Neural cell (in vitro differentiated cells): ENCODE results near the gene ELP5. TPM values are rescaled to one million over a fixed set of nuclear protein-coding genes. Genes with fewer than 3 reads are reported as not detected.

Source experiments
- H2AFZ ChIP-seq: fragments of 200-600, 300-800 bp; sonication (generic), shearing (Covaris generic); 2 replicates; pipeline ENCODE4 v1.6.0; 2014; ENCODE audit warnings: low read depth, mild to moderate bottlenecking, antibody characterized with exemption, low read length, moderate library complexity
- H3F3A ChIP-seq: fragments of 200-600 bp; shearing (Covaris generic); 2 replicates; pipeline ENCODE4 v1.6.1; 2016; ENCODE audit warnings: mild to moderate bottlenecking, moderate library complexity, mixed read lengths, antibody characterized with exemption, low read length; ENCODE audit not compliant: insufficient read depth, poor library complexity, severe bottlenecking
- H3K27ac ChIP-seq: fragments of 200-600, 300-800 bp; sonication (generic), shearing (Covaris generic); 2 replicates; pipeline ENCODE4 v1.5.1; 2014; ENCODE audit warnings: mild to moderate bottlenecking, low read length, moderate library complexity
- H3K27me3 ChIP-seq: fragments of 300-800, 200-600 bp; sonication (generic), shearing (Covaris generic); 2 replicates; pipeline ENCODE4 v1.6.0; 2014; ENCODE audit warnings: mild to moderate bottlenecking, low read depth, low read length, moderate library complexity; ENCODE audit not compliant: insufficient read depth
- H3K36me3 ChIP-seq: fragments of 300-800, 200-600 bp; sonication (generic), shearing (Covaris generic); 2 replicates; pipeline ENCODE4 v1.5.1; 2014; ENCODE audit warnings: mild to moderate bottlenecking, antibody characterized with exemption, low read length, moderate library complexity; ENCODE audit not compliant: insufficient read depth
- H3K4me2 ChIP-seq: fragments of 300-800, 200-600 bp; sonication (generic), shearing (Covaris generic); 2 replicates; pipeline ENCODE4 v1.6.0; 2014; ENCODE audit warnings: mild to moderate bottlenecking, low read length
- H3K4me3 ChIP-seq: fragments of 300-800, 200-600 bp; sonication (generic), shearing (Covaris generic); 2 replicates; pipeline ENCODE4 v1.5.1; 2014; ENCODE audit warnings: mild to moderate bottlenecking, low read length, moderate library complexity
- H3K79me2 ChIP-seq: fragments of 200-600 bp; shearing (Covaris generic); replicated peaks from 2 replicates; pipeline ENCODE4 v1.6.0; 2014; ENCODE audit warnings: mild to moderate bottlenecking, low read length, moderate library complexity; ENCODE audit not compliant: insufficient read depth
- H3K9ac ChIP-seq: fragments of 300-800, 200-600 bp; sonication (generic), shearing (Covaris generic); 2 replicates; pipeline ENCODE4 v1.6.1; 2016; ENCODE audit warnings: mild to moderate bottlenecking, low read length, mixed read lengths
- H3K9me2 ChIP-seq: fragments of 200-600 bp; shearing (Covaris generic); 2 replicates; pipeline ENCODE4 v1.6.1; 2016; ENCODE audit warnings: mild to moderate bottlenecking, low read length, mixed read lengths; ENCODE audit not compliant: insufficient read depth
- H3K9me3 ChIP-seq: fragments of 200-600, 300-800 bp; sonication (generic), shearing (Covaris generic); 2 replicates; pipeline ENCODE4 v1.6.1; 2016; ENCODE audit warnings: mild to moderate bottlenecking, mixed run types, low read length, moderate library complexity, mixed read lengths
- H4K20me1 ChIP-seq: fragments of 200-600 bp; shearing (Covaris generic); 2 replicates; pipeline ENCODE4 v1.6.1; 2016; ENCODE audit warnings: mild to moderate bottlenecking, mixed run types; ENCODE audit not compliant: insufficient read depth
- EP300 ChIP-seq: fragments of 450-650 bp; conservative IDR thresholded peaks from 2 replicates; pipeline ENCODE4 v1.6.1; 2014; ENCODE audit warnings: antibody characterized with exemption, mild to moderate bottlenecking, moderate library complexity; ENCODE audit not compliant: poor library complexity, severe bottlenecking
- EZH2 ChIP-seq: fragments of 200-600, 300-800 bp; shearing (Covaris generic), sonication (generic); IDR thresholded peaks from 2 replicates; pipeline ENCODE4 v1.6.1; 2014; ENCODE audit warnings: antibody characterized with exemption, low read length, borderline replicate concordance, mild to moderate bottlenecking; ENCODE audit not compliant: insufficient read depth, poor library complexity, severe bottlenecking
- MXI1 ChIP-seq: fragments of 450-650 bp; conservative IDR thresholded peaks from 2 replicates; pipeline ENCODE4 v1.6.1; 2014; ENCODE audit warnings: antibody characterized with exemption, mild to moderate bottlenecking; ENCODE audit not compliant: poor library complexity, severe bottlenecking
- POLR2AphosphoS5 ChIP-seq: IDR thresholded peaks from 2 replicates; pipeline ENCODE4 v1.6.1; 2012
- RAD21 ChIP-seq: fragments of 450-650 bp; conservative IDR thresholded peaks from 2 replicates; pipeline ENCODE4 v1.6.1; 2014; ENCODE audit warnings: antibody characterized with exemption, mild to moderate bottlenecking, moderate library complexity
- REST ChIP-seq: IDR thresholded peaks from 2 replicates; pipeline ENCODE4 v1.6.1; 2012; ENCODE audit warnings: borderline replicate concordance
- SMC3 ChIP-seq: fragments of 450-650 bp; conservative IDR thresholded peaks from 2 replicates; pipeline ENCODE4 v1.6.1; 2014; ENCODE audit warnings: antibody characterized with exemption, mild to moderate bottlenecking, moderate library complexity; ENCODE audit not compliant: poor library complexity
- TAF1 ChIP-seq: IDR thresholded peaks from 2 replicates; pipeline ENCODE4 v1.6.1; 2012; ENCODE audit warnings: low read depth
- polyA plus RNA-seq: library from polyadenylated mRNA; depleted of rRNA; stranded (reverse); fragments of >200 nt; gene quantifications from 2 replicates; pipeline ENCODE4 v1.2.3, GENCODE V29; 2014
- TF ChIP-seq, protein P1 (sequence below): fragments of 450-650 bp; IDR thresholded peaks from 2 replicates; pipeline ENCODE4 v1.5.1; 2014; ENCODE audit warnings: antibody characterized with exemption, mild to moderate bottlenecking, moderate library complexity; ENCODE audit not compliant: poor library complexity, severe bottlenecking

The ELP5 gene
- polyA plus RNA-seq, 1 donor from 2014 or later = 82.7 TPM

DNA sequence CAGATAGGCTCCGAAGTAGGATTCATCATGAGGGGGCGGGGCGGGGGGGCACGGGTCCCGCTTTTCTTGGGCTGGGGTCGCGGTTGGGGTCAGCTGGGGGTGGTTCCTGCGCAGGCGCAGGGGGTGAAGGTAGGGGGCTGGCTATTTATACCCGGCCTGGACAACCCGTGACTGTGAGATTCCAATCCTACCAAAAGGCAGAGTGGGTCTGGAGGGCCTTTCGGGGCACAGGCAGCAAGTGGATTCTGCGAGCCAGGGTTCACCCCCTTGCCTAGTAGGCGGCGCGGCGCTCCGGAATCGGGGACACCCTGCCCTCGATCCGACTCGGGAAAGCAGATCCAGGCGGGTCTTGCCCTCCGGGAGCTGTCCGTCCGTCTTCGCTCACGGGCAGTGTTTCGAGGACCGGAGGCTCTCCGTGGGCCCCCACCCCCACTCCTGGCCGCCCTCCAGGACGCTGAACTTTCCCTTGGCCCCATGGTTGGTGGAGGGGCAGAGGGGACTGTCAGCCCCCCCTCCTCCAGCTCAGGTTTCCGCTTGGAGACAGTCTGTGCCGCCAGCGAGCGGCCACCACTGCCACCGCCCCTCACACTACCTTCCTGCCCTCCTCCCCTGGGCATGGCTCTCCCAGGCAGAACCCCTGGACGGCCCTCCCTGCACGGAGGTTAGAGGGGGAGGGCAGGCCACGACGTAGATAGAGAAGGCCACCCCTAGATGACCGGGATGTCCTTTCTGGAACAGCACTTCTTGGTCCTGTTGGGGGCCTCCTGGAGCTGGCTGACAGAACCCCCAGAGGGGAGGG is 30.1 kb downstream of the ELP5 start:
- no peaks in the 10 kb centered on the region for H3K9me2 ChIP-seq
- no peak for TF ChIP-seq REST
- TF ChIP-seq EZH2 = peak; percentile 27
- no peak for TF ChIP-seq RAD21
- TF ChIP-seq EP300 = no peak
- TF ChIP-seq, protein P1, sequence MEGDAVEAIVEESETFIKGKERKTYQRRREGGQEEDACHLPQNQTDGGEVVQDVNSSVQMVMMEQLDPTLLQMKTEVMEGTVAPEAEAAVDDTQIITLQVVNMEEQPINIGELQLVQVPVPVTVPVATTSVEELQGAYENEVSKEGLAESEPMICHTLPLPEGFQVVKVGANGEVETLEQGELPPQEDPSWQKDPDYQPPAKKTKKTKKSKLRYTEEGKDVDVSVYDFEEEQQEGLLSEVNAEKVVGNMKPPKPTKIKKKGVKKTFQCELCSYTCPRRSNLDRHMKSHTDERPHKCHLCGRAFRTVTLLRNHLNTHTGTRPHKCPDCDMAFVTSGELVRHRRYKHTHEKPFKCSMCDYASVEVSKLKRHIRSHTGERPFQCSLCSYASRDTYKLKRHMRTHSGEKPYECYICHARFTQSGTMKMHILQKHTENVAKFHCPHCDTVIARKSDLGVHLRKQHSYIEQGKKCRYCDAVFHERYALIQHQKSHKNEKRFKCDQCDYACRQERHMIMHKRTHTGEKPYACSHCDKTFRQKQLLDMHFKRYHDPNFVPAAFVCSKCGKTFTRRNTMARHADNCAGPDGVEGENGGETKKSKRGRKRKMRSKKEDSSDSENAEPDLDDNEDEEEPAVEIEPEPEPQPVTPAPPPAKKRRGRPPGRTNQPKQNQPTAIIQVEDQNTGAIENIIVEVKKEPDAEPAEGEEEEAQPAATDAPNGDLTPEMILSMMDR = no peak
- no peak overlapping the region for H3K4me2 ChIP-seq
- H3K36me3 ChIP-seq = no peaks in the 10 kb centered on the region
- no peaks in the 10 kb centered on the region for H3K9me3 ChIP-seq
- H3K4me3 ChIP-seq = peak overlapping the region; percentile 60
- H3K79me2 ChIP-seq = no peaks in the 10 kb centered on the region
- H3K9ac ChIP-seq = no peak overlapping the region
- no peaks in the 10 kb centered on the region for H4K20me1 ChIP-seq
- H3F3A ChIP-seq = no peaks in the 10 kb centered on the region
- no peak overlapping the region for H2AFZ ChIP-seq
- peaks cover 31% of the 10 kb centered on the region for H3K27me3 ChIP-seq
- H3K27ac ChIP-seq = no peak overlapping the region

DNA sequence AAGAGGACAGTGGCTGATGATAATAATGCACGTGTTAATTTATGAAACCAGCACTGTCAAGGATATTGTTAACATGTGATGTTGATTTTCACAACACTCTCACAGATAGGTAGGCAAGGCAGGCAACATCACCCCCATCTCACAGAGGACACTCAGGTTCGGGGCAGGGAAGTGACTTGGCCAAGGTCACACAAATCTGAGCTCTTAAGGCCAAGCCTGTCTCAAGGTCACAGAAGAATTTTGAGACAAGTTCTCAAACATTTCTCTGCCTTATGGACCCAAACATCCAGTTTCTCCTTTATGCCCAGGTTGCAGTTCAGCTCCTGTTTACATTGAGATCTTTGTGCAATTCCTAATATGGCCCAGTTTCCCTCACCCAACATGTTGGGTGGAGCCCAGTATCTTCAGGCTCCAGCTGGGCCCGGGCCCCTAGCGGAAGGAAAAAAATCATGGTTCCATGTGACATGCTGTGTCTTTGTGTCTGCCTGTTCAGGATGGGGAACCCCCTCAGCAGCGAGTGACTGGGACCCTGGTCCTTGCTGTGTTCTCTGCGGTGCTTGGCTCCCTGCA is 30.8 kb downstream of the ELP5 start:
- Histone ChIP-seq H3K4me3 (no peak overlapping the region), H3K4me2 (no peak overlapping the region)

More for the DNA sequence above, 30.8 kb downstream of the ELP5 start:
- no peaks in the 10 kb centered on the region for H4K20me1 ChIP-seq
- H3K27me3 ChIP-seq = peaks cover 31% of the 10 kb centered on the region
- no peaks in the 10 kb centered on the region for H3K9me3 ChIP-seq
- H3K79me2 ChIP-seq = no peaks in the 10 kb centered on the region
- no peak overlapping the region for H3K9ac ChIP-seq
- no peaks in the 10 kb centered on the region for H3F3A ChIP-seq
- TF ChIP-seq POLR2AphosphoS5 = no peak
- no peak for TF ChIP-seq REST
- no peak for TF ChIP-seq SMC3
- no peak for TF ChIP-seq EZH2
- no peak for TF ChIP-seq RAD21
- no peak for TF ChIP-seq MXI1
- no peak for TF ChIP-seq TAF1
- TF ChIP-seq, protein P1 = no peak
- TF ChIP-seq EP300 = no peak
- no peak overlapping the region for H3K27ac ChIP-seq
- H3K36me3 ChIP-seq = no peaks in the 10 kb centered on the region
- H2AFZ ChIP-seq = no peak overlapping the region
- H3K9me2 ChIP-seq = no peaks in the 10 kb centered on the region
